Thyroid gland (tissue), 4 donors: Measurements from ENCODE around the gene MAN2A2. TPM values are rescaled to one million over a fixed set of nuclear protein-coding genes. Genes with fewer than 3 reads are reported as not detected.

Experiments used
- DNase-seq, 2 donors: peaks; one replicate each; pipeline ENCODE4 v3.0.0-alpha.2; 2019
- H3K27ac ChIP-seq, 3 donors: fragments of 200-600 bp; sonication (generic); 1 replicate in 2 of 3; 2 replicates in 1 of 3; pipeline ENCODE4 v1.5.1; 2016 to 2019; ENCODE audit warnings: mild to moderate bottlenecking in 1 of 3, moderate library complexity in 1 of 3
- H3K27me3 ChIP-seq: fragments of 200-600 bp; sonication (generic); one replicate; pipeline ENCODE4 v1.5.1; 2019
- H3K36me3 ChIP-seq, 2 donors: fragments of 200-600 bp; sonication (generic); one replicate each; pipeline ENCODE4 v1.5.1; 2016 to 2019
- H3K4me1 ChIP-seq, 2 donors: fragments of 200-600 bp; sonication (generic); one replicate each; pipeline ENCODE4 v1.5.1; 2017 to 2019
- H3K4me3 ChIP-seq, 3 donors: fragments of 200-600 bp; sonication (generic); replicated peaks in 1 of 3; 1 replicate in 2 of 3; 2 replicates in 1 of 3; pipeline ENCODE4 v1.5.1; 2016; ENCODE audit warnings: mild to moderate bottlenecking in 1 of 3
- H3K9me3 ChIP-seq: fragments of 200-600 bp; sonication (generic); one replicate; pipeline ENCODE4 v1.5.1; 2017
- CTCF ChIP-seq, 6 experiments: fragments of 200-600 bp in 3 of 6; fragments of 450-650 bp in 3 of 6; sonication (generic) in 3 of 6; IDR thresholded peaks; one replicate each; pipeline ENCODE4 v1.5.1; 2016 to 2019; ENCODE audit warnings: antibody characterized with exemption in 6 of 6, mild to moderate bottlenecking in 2 of 6, inconsistent platforms in 1 of 6, moderate library complexity in 1 of 6
- POLR2A ChIP-seq, 2 donors: fragments of 450-650 bp; IDR thresholded peaks; one replicate each; pipeline ENCODE4 v1.6.1; 2017; ENCODE audit warnings: antibody characterized with exemption in 2 of 2, mild to moderate bottlenecking in 2 of 2, moderate library complexity in 1 of 2
- WGBS, 2 donors: methylation state at CpG; one replicate each; pipeline ENCODE4 v1.1.5; 2017; 5-methylcytosine and 5-hydroxymethylcytosine counted together
- intact Hi-C: fragments of 100-400 bp; cut with DNase I; formaldehyde crosslinking; loops from one replicate; pipeline ENCODE4 v1.15.1; 2023
- total RNA-seq, 4 donors: library from RNA; depleted of rRNA; stranded (reverse); fragments of >200 nt; gene quantifications; one replicate each; pipeline ENCODE4 v1.2.3, GENCODE V29; 2016

Gene MAN2A2
- total RNA-seq, 4 donors from 2014 or later, result 30.1 to 129 (median 58.9) TPM

- Histone ChIP-seq H3K27ac (no peak overlapping the region), H3K27me3 (no peaks in the 10 kb centered on the region), H3K9me3 (no peaks in the 10 kb centered on the region), H3K36me3 (peaks cover 50 to 59% of the 10 kb centered on the region in 2 donors), H3K4me3 (no peak overlapping the region), H3K4me1 (peaks cover 0 to under 1% of the 10 kb centered on the region in 2 donors)
- intact Hi-C loops, result no loop called here
- DNase-seq, result no peak
- TF ChIP-seq CTCF (IDR thresholded peaks at IDR 0.05) (no peak), POLR2A (IDR thresholded peaks at IDR 0.05) (no peak)
- 95 to 96% methylated on average over 16 to 18 of the region's 23 CpGs for WGBS, 2 donors
Observed at GRCh38 chr15:90949979-90950675, 47.0 kb downstream of the MAN2A2 start.

GRCh38 chr15:90950676-90951075, 47.6 kb downstream of the MAN2A2 start:
- 95 to 97% methylated on average over 6 of the region's 6 CpGs for WGBS, 2 donors
- Histone ChIP-seq H3K4me1 (peaks cover 4 to 6% of the 10 kb centered on the region in 2 donors), H3K36me3 (peaks cover 50 to 54% of the 10 kb centered on the region in 2 donors), H3K27ac (no peak overlapping the region), H3K27me3 (no peaks in the 10 kb centered on the region), H3K9me3 (no peaks in the 10 kb centered on the region), H3K4me3 (no peak overlapping the region)
- intact Hi-C loops, result no loop called here
- TF ChIP-seq POLR2A (IDR thresholded peaks at IDR 0.05) (no peak), CTCF (IDR thresholded peaks at IDR 0.05) (no peak)
- no peak for DNase-seq

GRCh38 chr15:90952901-90953677, 50.0 kb downstream of the MAN2A2 start:
- Histone ChIP-seq H3K4me1 (peaks cover 21 to 22% of the 10 kb centered on the region in 2 donors), H3K9me3 (no peaks in the 10 kb centered on the region), H3K4me3 (no peak overlapping the region), H3K27me3 (no peaks in the 10 kb centered on the region), H3K27ac (no peak overlapping the region), H3K36me3 (peaks cover 32 to 39% of the 10 kb centered on the region in 2 donors)
- DNase-seq, result no peak
- TF ChIP-seq CTCF (IDR thresholded peaks at IDR 0.05) (no peak), POLR2A (IDR thresholded peaks at IDR 0.05) (no peak)
- intact Hi-C loops, result no loop called here
- 95 to 98% methylated on average over 6 to 14 of the region's 14 CpGs for WGBS, 2 donors

GRCh38 chr15:90953947-90954711, 51.0 kb downstream of the MAN2A2 start:
- intact Hi-C loops, result loop anchor here (2.0 kb wide), 1 partner anchor 41 kb away; the partner anchor contains the start of gene PRC1
- H3K4me3 ChIP-seq, result peak overlapping the region in 1 of 3 donors; percentile 78
- no peaks in the 10 kb centered on the region for H3K9me3 ChIP-seq
- WGBS, 2 donors, result 70 to 78% methylated on average over 15 to 16 of the region's 16 CpGs
- no peak for TF ChIP-seq POLR2A (IDR thresholded peaks at IDR 0.05)
- TF ChIP-seq CTCF (IDR thresholded peaks at IDR 0.05), result no peak
- no peaks in the 10 kb centered on the region for H3K27me3 ChIP-seq
- H3K36me3 ChIP-seq, result peaks cover 26 to 31% of the 10 kb centered on the region in 2 donors
- peaks cover 21 to 22% of the 10 kb centered on the region in 2 donors for H3K4me1 ChIP-seq
- DNase-seq, result no peak
- H3K27ac ChIP-seq, result no peak overlapping the region
